Ovary (tissue), 3 donors: ENCODE measurements around the gene GNA14.

Experiments used
- POLR2A ChIP-seq: fragments of 450-650 bp; IDR thresholded peaks from one replicate; pipeline ENCODE4 v1.6.1; 2017; ENCODE audit warnings: antibody characterized with exemption, mild to moderate bottlenecking, moderate library complexity
- TF ChIP-seq, protein P1 (sequence below), 3 donors: fragments of 450-650 bp in 2 of 3; fragments of 200-600 bp in 1 of 3; IDR thresholded peaks; one replicate each; pipeline versions ENCODE4 v1.5.1 to v1.8.0; 2016 to 2022; ENCODE audit warnings: antibody characterized with exemption in 3 of 3, mild to moderate bottlenecking in 1 of 3
- donor health status: DM: no; HTN: no; CAD: no.

DNA sequence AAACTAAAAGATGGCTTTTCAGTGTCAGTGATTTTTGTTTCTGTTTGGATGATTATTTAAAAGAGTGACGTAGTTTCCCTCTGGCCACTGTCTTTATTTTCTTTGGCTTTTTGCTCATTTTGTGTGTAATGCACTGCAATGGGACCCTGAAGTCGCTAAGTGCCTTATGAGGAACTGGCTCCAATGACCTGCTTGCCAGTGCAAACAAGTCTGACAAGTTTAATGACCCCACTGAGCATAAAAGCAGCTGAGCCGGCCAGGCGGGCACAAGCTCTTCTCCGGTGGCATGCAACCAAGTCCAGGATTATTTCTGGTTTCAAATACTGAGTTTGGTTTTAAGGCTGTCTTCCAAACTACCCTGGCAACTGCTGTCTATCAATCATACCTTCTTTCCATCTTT lies 15.6 kb upstream of the GNA14 start:
- no peak for TF ChIP-seq POLR2A
- TF ChIP-seq, protein P1, sequence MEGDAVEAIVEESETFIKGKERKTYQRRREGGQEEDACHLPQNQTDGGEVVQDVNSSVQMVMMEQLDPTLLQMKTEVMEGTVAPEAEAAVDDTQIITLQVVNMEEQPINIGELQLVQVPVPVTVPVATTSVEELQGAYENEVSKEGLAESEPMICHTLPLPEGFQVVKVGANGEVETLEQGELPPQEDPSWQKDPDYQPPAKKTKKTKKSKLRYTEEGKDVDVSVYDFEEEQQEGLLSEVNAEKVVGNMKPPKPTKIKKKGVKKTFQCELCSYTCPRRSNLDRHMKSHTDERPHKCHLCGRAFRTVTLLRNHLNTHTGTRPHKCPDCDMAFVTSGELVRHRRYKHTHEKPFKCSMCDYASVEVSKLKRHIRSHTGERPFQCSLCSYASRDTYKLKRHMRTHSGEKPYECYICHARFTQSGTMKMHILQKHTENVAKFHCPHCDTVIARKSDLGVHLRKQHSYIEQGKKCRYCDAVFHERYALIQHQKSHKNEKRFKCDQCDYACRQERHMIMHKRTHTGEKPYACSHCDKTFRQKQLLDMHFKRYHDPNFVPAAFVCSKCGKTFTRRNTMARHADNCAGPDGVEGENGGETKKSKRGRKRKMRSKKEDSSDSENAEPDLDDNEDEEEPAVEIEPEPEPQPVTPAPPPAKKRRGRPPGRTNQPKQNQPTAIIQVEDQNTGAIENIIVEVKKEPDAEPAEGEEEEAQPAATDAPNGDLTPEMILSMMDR (IDR thresholded peaks at IDR 0.05): no peak
